Measurements from ENCODE around the gene ZNF525.
A peak's percentile ranks its signal among the peaks of the same experiment; 100 is the strongest.
"Not testable (repeated sequence)": the region's sequence is repeated elsewhere in the genome, so short reads cannot be mapped to it uniquely, and the experiment has no call there.

Gene ZNF525

DNA sequence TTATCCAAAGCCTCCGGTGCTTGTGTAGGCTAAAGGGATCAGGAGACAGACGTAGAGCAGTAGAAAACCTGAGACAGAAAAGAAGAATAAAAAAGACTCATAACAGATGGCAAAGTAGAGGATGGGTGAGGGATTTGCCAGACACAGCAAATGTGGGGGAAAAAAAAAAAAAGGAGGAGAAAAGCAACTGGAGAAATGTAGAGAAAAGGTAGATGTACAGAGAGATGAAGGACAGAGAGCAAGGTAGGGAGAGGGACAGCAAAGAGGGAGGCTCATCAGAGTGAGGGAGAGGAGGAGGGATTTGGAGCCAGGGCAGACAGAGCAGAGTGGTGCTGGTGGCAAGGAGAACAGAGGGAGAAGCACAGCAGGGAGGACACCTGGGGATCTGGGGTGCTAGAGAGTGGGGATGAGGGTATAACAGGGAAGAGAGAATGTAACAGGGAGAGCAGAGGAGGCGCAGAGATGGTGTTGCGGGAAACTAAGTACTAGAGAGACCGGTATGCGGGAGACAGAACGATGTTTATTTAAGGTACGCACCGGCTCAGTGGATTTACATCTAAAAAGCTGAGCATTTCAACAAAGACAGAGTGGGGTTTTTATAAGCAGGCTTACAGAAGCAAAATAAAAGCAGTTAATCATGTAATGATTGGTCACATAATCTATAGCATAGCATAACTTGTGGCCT is 30.5 kb downstream of the ZNF525 start:
- DNase-seq = not testable (repeated sequence)

DNA sequence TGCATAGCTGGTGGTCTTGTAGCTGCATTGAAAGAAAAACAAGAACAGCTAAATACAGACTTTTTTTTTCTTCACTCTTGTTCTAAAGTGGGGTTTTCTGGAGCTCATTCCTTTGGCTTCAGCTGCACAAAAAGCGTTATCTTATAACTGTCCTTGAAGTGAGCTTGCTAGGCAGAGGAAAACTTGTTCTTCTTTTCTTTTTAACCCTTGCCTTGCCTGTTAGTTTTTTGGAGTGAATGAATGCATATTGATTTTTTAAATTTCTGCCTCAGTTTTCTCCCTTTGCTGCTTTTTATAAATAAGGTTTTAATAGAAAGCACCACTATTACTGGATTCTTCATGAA is 31.0 kb downstream of the ZNF525 start:
- no peak for DNase-seq

DNA sequence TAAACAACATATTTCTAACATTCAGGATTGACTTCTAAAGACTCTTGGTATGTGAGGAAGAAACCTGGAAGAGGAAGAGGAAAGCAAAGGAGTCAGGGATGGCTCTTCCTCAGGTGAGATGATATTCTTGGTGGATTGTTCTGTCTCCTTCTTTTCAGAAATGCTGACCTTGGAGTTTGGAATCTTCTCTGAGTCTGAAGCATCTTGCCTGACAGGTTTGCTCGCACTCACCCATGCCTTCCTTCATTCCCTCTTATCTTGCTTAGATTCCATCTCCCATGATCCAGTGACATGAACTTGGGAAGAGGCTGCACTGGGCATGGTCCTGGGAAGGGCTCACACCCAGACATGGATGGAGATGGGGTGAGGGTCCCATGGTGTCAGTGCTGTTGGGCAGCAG is 32.4 kb downstream of the ZNF525 start:
- DNase-seq = not testable (repeated sequence)

DNA sequence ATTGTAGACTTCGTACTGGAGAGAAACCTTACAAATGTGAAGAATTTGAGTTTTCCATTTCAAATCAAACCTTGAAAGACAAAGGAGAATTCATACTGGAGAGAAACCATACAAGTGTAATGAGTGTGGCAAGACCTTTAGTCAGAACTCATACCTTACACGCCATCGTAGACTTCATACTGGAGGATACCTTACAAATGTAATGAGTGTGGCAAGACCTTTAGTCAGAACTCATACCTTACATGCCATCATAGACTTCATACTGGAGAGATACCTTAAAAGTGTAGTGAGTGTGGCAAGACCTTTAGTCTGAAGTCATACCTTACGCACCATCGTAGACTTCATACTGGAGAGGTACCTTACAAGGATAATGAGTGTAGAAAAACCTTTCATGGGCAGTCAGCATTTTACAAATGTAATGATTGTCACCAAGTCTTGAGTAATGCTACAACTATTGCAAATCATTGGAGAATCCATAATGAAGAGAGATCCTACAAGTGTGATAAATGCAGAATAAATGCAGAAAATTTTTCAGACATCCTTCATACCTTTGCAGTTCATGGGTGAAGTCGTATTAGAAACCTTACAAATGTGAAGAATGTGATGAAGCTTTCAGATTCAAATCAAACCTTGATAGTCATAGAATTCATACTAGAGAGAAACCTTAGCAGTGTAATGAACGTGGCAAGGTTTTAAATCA is 44.1 kb downstream of the ZNF525 start:
- no peak for DNase-seq

DNA sequence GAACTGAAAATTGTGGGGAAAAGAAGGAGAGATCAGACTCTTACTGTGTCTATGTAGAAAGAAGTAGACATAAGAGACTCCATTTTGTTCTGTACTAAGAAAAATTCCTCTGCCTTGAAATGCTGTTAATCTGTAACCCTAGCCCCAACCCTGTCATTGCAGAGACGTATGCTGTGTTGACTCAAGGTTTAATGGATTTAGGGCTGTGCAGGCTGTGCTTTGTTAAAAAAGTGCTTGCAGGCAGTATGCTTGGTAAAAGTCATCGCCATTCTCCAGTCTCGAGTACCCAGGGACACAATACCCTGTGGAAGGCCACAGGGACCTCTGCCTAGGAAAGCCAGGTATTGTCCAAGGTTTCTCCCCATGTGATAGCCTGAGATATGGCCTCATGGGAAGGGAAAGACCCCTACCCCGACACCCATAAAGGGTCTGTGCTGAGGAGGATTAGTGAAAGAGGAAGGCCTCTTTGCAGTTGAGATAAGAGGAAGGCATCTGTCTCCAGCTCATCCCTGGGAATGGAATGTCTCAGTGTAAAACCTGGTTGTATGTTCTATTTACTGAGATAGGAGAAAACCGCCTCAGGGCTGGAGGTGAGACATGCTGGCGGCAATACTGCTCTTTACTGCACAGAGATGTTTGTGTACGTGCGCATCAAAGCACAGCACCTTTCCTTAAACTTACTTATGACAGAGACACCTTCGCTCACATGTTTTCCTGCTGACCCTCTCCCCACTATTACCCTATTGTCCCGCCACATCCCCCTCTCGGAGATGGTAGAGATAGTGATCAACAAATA is 55.2 kb downstream of the ZNF525 start:
- DNase-seq = not testable (repeated sequence)

DNA sequence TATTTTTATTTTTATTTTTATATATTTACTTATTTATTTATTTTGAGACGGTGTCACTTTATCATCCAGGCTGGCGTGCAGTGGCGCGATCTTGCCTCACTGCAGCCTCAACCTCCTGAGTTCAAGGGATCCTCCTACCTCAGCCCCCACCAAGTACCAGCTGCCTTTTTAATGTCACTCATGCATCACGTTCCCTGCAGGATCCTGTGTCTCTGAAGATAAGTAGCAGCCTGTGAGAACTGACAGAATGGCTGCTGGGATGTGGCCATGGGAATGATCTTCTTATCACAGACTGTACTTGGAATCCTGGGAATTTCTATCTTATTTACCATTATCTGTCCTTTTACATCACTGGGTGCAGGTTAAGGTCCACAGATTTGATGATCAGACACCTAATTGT is 57.0 kb downstream of the ZNF525 start:
- DNase-seq = no peak

DNA sequence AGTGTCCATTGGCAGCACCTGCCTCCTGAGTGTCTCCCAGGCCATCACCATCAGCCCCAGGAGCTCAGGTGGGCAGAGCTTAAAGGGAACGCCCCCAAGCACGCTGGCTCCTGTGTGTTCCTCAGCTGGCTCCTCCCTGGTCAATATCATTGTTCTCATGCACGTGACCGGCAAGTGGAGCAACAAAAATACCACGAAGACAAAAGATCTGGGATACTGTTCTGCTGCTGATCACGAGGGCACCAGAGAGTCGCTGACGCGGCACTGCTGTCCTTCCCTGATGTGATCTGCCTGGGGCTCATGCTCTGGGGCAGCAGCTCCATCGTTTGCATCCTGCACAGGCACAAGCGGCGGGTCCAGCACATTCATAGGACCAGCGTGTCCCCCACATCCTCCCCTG is 57.6 kb downstream of the ZNF525 start:
- not testable (repeated sequence) for DNase-seq

DNA sequence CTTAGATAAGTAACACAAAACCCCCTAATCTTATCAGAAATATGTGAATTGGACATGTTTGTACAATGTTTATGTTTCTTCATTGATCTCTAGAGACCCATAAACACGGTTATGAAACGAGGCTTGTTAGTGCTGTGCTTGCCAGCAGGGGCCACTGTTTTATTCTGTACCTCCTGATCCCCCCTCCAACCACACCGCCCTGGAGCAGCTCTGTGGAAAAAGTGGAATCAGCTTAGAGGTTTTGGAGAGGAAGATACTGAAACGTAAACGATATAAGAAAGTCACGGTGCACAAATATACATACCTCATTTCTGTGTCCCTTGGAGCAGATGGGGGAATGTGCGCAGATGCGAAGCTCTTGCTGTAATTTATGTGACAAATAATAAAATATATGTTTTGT is 58.2 kb downstream of the ZNF525 start:
- DNase-seq = not testable (repeated sequence)

DNA sequence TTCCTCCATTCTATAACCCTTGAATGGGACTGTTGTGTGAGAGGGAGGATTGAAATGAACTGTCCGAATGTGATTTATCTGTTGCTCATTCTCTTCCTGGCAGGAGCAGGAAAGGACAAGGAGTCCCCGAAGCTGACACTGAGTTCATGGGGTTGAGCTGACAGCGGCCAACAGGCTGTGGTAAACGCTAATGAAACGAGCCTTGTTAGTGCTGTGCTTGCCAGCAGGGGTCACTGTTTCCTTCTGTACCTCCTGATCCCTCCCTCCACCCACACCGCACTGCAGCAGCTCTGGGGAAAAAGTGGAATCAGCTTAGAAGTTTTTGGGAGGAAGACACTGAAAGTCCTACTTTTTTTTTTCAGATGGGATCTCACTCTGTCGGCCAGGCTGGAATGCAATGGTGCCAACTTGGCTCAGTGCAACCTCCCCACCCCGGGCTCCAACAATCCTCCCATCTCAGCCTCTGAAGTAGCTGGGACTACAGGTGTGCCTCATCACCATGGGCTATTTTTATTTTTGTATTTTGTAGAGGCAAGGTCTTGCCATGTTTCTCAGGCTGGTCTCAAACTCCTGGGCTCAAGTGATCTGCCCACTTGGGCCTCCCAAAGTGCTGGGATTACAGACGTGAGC is 59.6 kb downstream of the ZNF525 start:
- peak; percentile 77 for DNase-seq

DNA sequence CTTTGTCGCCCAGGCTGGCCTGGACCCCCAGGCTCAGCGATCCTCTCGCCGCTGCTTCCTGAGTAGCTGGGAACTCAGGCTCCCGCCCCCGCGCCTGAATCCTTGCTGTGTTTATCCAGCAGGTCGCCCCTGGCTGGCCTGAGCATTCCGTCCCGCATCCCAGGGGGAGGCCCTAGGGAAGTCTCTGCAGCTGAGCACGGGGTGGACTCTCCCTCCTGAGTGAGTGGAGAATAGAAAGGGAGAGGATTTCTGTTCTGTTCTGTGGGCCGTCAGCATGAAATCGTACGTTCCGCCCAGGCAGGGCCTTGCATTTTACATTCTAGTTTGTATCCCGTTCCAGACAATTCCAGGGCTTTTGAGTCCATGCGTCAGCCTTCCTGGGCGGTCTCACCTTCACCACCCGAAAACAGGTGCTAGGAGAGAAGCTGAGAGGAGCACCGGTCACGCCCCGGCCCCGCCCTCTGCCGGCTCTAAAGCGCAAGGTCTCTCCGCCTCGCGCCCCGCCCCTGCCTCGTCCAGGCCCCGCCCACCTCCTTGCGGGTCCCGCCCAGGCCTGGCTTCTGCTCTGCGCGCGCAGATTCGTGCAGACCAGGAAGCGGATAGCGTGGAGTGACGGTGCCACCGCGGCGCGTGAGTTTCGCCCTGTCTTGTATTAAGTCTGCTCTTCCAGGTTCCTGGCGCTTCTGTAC is 66.0 kb downstream of the ZNF525 start, which contains the start of gene ZNF761:
TSS of gene ZNF761 (plus strand) at position 586 of the 689 bp plus-strand sequence. CDS start 15,285 bp downstream, outside the sequence.
- peak; percentile 98 for DNase-seq

DNA sequence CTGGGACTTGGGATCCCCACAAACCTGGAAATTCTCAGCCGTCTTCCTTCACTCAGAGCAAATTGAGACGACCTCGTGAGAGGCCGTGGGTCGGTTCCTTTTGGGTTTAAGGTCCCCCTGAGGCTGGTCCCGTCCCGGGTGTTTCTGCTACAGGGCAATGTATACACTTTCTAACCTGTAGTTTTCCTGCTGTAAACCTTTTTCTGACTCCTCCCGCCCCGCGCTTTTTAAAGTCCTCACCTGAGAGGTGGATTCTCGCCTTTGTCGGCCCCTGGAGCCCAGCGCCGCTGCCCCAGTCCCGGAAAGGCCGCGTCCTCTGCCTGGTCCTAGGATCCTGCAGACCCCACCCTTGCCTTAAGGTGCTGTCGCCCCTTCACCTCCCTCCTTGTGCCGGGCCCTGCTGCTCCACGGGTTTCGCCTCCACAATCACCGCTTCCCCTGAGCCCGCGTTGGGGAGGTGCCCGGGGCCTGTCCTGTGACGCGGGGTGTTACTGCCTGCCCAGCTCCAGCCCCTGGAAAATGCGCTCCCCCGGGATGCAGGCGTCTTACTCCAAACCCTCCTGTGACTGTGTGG is 66.7 kb downstream of the ZNF525 start:
- DNase-seq = peak; percentile 66

All from activated CD8-positive, alpha-beta memory T cell treated with anti-CD3 and anti-CD28 coated beads, Interleukin-2, amount 50 U/mL, for 48 hours (primary cell).